Measurements from ENCODE around the gene POU2AF3. TPM values are rescaled to one million over a fixed set of nuclear protein-coding genes. Genes with fewer than 3 reads are reported as not detected.

The POU2AF3 gene
- total RNA-seq, 1 experiment from 2014 or later: 2.7 TPM

DNA sequence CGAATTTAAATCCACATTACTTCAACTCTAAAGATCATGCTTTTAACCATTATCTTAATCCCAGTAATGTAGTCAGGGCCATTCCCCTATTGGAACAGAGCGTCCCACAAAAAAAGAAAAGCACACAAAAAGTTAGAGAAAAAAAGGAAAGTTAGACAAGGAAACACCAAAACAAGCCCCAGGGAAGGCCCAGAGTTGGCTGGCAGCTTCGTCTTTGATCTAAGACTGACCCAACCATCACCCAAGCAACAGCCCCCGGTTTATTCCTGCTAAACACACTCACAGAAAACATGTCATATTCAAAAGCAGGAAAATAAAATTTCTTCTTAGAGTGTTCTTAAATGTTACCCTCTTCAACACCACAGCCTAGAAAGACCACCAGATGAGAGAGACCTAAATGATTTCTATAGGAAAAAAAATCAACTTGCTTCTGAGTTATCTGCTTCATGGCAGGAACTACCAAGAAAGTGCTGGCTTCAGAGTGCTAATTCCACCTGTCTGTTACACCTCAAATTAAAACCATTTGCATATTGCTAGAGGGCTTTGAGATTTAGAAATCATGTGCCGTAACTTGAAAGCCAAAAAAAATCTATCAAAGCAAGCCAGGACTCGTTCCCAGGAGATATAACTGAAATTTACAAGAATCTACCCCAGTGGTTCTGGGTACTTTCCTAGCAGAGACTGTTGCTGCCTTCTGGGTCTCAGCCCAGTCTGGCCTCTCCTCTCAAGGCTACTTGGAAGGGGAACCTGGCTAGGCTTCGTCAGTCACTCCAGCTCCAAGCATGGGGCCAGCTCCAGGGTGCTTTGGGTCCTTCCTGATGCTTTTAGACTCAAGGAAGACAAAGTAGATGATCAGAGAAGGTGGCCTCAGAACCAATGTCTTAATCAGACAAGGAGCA is 31.2 kb downstream of the POU2AF3 start:
- Mint-ChIP-seq H3K9me3 (no peaks in the 10 kb centered on the region), H3K27me3 (ENCODE audit: low read depth) (no peaks in the 10 kb centered on the region), H3K36me3 (no peaks in the 10 kb centered on the region), H3K27ac (no peak overlapping the region), H3K4me3 (no peak overlapping the region), H3K4me1 (peaks cover 5% of the 10 kb centered on the region; the same call in 1 of the 2 replicates)
- ATAC-seq (no peak), DNase-seq (ENCODE audit: low spot score) (no peak)
- POLR2A ChIA-PET: no interaction called here
- TF ChIP-seq CREB1 (CRISPR knock-in tag; IDR thresholded peaks at IDR 0.05) (no peak), SMAD3 (CRISPR knock-in tag; IDR thresholded peaks at IDR 0.05; ENCODE audit: borderline replicate concordance) (no peak), RELA (CRISPR knock-in tag; IDR thresholded peaks at IDR 0.05; ENCODE audit: borderline replicate concordance) (no peak), ZNF219 (CRISPR knock-in tag; IDR thresholded peaks at IDR 0.05; ENCODE audit: borderline replicate concordance) (no peak), RORB (CRISPR knock-in tag; IDR thresholded peaks at IDR 0.05) (no peak), ZBTB21 (CRISPR knock-in tag; IDR thresholded peaks at IDR 0.05; ENCODE audit: borderline replicate concordance) (no peak), SMAD4 (CRISPR knock-in tag; IDR thresholded peaks at IDR 0.05) (no peak), FOXK1 (CRISPR knock-in tag; IDR thresholded peaks at IDR 0.05) (no peak), ZNF232 (CRISPR knock-in tag; IDR thresholded peaks at IDR 0.05) (no peak), TEAD4 (CRISPR knock-in tag; IDR thresholded peaks at IDR 0.05) (no peak)
- TF ChIP-seq, protein P1, sequence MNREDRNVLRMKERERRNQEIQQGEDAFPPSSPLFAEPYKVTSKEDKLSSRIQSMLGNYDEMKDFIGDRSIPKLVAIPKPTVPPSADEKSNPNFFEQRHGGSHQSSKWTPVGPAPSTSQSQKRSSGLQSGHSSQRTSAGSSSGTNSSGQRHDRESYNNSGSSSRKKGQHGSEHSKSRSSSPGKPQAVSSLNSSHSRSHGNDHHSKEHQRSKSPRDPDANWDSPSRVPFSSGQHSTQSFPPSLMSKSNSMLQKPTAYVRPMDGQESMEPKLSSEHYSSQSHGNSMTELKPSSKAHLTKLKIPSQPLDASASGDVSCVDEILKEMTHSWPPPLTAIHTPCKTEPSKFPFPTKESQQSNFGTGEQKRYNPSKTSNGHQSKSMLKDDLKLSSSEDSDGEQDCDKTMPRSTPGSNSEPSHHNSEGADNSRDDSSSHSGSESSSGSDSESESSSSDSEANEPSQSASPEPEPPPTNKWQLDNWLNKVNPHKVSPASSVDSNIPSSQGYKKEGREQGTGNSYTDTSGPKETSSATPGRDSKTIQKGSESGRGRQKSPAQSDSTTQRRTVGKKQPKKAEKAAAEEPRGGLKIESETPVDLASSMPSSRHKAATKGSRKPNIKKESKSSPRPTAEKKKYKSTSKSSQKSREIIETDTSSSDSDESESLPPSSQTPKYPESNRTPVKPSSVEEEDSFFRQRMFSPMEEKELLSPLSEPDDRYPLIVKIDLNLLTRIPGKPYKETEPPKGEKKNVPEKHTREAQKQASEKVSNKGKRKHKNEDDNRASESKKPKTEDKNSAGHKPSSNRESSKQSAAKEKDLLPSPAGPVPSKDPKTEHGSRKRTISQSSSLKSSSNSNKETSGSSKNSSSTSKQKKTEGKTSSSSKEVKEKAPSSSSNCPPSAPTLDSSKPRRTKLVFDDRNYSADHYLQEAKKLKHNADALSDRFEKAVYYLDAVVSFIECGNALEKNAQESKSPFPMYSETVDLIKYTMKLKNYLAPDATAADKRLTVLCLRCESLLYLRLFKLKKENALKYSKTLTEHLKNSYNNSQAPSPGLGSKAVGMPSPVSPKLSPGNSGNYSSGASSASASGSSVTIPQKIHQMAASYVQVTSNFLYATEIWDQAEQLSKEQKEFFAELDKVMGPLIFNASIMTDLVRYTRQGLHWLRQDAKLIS (CRISPR knock-in tag; IDR thresholded peaks at IDR 0.05; ENCODE audit: borderline replicate concordance): no peak
- TF ChIP-seq, protein P2, sequence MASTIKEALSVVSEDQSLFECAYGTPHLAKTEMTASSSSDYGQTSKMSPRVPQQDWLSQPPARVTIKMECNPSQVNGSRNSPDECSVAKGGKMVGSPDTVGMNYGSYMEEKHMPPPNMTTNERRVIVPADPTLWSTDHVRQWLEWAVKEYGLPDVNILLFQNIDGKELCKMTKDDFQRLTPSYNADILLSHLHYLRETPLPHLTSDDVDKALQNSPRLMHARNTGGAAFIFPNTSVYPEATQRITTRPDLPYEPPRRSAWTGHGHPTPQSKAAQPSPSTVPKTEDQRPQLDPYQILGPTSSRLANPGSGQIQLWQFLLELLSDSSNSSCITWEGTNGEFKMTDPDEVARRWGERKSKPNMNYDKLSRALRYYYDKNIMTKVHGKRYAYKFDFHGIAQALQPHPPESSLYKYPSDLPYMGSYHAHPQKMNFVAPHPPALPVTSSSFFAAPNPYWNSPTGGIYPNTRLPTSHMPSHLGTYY (CRISPR knock-in tag; IDR thresholded peaks at IDR 0.05): no peak
- CTCF ChIA-PET: no interaction called here

DNA sequence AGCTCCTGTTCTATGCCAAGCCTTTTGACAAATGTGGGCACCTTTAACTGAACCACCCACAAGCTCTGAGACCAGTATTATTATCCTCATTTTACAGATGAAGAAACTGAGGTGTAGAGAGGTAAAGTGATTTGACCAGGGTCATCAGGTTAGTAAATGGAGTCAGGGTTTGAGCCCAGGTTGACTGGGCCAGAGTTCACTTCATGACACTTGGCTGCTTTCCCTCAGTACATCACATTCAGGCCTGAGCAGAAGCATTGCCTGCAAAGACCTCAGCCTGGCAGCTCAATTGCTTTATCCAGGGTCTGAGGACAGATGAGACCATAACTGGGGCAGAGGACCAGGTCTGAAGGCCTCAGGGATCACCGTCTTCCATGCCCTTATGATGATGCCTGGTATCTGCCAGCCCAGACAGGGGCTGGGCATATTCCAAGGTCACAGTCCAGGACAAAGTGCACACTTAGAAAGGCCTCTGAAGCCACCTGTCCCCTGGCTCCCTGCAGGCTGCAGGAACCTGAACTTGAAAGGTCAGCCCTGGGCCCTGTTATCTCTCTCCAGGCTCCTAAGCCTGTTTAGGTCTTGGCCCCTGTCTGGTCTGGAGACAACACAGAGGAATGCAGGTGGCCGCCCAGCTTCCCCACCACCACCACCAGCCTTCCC is 32.0 kb downstream of the POU2AF3 start:
- DNase-seq (ENCODE audit: low spot score): no peak
- Mint-ChIP-seq H3K27me3 (ENCODE audit: low read depth) (no peaks in the 10 kb centered on the region), H3K9me3 (no peaks in the 10 kb centered on the region), H3K36me3 (no peaks in the 10 kb centered on the region), H3K4me3 (no peak overlapping the region), H3K4me1 (peaks cover 5% of the 10 kb centered on the region; the same call in 1 of the 2 replicates), H3K27ac (no peak overlapping the region)
- ATAC-seq: no peak
- ChIA-PET CTCF (no interaction called here), POLR2A (no interaction called here)
- TF ChIP-seq, protein P1 (CRISPR knock-in tag; IDR thresholded peaks at IDR 0.05; ENCODE audit: borderline replicate concordance): no peak

Data from WTC11 (cell line).